ENCODE results near the gene DGCR8. TPM values are rescaled to one million over a fixed set of nuclear protein-coding genes. Genes with fewer than 3 reads are reported as not detected.

The DGCR8 gene
- total RNA-seq, 1 donor from 2014 or later, result 93.1 TPM

DNA sequence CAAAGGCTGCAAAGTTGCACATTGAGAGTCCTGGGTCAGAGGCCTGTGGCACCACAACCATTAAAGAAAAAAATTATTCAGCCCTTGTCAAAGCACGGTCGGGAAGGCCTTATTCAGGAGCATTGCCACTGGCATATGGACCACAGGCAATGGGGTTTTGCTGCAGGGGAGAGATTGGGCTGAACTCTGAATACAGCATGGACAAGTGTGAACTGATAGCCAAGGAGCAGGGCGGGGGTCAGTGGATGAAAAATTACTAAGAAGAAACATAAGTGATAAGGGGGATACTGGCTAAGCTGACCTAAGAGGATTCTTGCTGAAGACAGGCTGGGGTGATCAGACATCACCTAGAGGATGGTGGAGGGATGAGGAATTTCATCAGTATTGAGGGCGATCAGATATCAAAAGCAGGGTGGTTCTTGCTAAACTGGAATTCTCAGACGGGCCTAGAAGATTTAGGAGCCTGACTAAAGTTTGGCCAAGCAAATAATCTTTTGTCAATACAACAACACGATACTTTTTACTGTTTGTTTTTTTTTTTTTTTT lies 3.3 kb upstream of the DGCR8 start:
- Mint-ChIP-seq H3K4me3 (ENCODE audit: unreplicated experiment) (no peak overlapping the region), H3K27ac (ENCODE audit: unreplicated experiment) (no peak overlapping the region), H3K9me3 (ENCODE audit: unreplicated experiment) (peaks cover 9% of the 10 kb centered on the region), H3K27me3 (ENCODE audit: unreplicated experiment) (peaks cover 15% of the 10 kb centered on the region), H3K36me3 (ENCODE audit: unreplicated experiment) (no peaks in the 10 kb centered on the region), H3K4me1 (ENCODE audit: low read depth, unreplicated experiment) (peaks cover 3% of the 10 kb centered on the region)
- TF ChIP-seq, protein P1, sequence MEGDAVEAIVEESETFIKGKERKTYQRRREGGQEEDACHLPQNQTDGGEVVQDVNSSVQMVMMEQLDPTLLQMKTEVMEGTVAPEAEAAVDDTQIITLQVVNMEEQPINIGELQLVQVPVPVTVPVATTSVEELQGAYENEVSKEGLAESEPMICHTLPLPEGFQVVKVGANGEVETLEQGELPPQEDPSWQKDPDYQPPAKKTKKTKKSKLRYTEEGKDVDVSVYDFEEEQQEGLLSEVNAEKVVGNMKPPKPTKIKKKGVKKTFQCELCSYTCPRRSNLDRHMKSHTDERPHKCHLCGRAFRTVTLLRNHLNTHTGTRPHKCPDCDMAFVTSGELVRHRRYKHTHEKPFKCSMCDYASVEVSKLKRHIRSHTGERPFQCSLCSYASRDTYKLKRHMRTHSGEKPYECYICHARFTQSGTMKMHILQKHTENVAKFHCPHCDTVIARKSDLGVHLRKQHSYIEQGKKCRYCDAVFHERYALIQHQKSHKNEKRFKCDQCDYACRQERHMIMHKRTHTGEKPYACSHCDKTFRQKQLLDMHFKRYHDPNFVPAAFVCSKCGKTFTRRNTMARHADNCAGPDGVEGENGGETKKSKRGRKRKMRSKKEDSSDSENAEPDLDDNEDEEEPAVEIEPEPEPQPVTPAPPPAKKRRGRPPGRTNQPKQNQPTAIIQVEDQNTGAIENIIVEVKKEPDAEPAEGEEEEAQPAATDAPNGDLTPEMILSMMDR (IDR thresholded peaks at IDR 0.05; ENCODE audit: partially characterized antibody, unreplicated experiment), result no peak
- no peak for DNase-seq

DNA sequence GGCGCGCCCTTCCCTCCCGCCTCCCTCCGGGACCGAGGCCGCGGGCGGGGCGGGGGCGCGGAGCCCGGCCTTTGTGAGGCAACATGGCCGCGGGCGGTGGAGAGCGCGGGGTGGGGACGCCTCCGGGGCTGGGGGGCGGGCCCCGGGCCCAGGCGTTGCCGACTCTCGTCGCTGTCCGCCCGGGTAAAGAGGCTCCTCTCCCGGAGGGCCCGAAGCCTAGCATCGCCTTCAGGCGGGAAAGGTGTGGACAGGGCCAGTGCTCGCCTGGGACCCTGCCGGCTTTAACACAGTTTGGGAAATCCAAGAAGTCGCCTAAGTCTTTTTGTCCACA lies 369 bp downstream of the DGCR8 start:
- H3K27ac Mint-ChIP-seq (ENCODE audit: unreplicated experiment), result peak overlapping the region; percentile 98
- peaks cover 18% of the 10 kb centered on the region for H3K27me3 Mint-ChIP-seq (ENCODE audit: unreplicated experiment)
- H3K36me3 Mint-ChIP-seq (ENCODE audit: unreplicated experiment), result no peaks in the 10 kb centered on the region
- TF ChIP-seq, protein P1 (IDR thresholded peaks at IDR 0.05; ENCODE audit: partially characterized antibody, unreplicated experiment), result no peak
- peaks cover 18% of the 10 kb centered on the region for H3K9me3 Mint-ChIP-seq (ENCODE audit: unreplicated experiment)
- peak overlapping the region; percentile 91 for H3K4me3 Mint-ChIP-seq (ENCODE audit: unreplicated experiment)
- peak; percentile 74 for DNase-seq
- peaks cover 27% of the 10 kb centered on the region for H3K4me1 Mint-ChIP-seq (ENCODE audit: low read depth, unreplicated experiment)

DNA sequence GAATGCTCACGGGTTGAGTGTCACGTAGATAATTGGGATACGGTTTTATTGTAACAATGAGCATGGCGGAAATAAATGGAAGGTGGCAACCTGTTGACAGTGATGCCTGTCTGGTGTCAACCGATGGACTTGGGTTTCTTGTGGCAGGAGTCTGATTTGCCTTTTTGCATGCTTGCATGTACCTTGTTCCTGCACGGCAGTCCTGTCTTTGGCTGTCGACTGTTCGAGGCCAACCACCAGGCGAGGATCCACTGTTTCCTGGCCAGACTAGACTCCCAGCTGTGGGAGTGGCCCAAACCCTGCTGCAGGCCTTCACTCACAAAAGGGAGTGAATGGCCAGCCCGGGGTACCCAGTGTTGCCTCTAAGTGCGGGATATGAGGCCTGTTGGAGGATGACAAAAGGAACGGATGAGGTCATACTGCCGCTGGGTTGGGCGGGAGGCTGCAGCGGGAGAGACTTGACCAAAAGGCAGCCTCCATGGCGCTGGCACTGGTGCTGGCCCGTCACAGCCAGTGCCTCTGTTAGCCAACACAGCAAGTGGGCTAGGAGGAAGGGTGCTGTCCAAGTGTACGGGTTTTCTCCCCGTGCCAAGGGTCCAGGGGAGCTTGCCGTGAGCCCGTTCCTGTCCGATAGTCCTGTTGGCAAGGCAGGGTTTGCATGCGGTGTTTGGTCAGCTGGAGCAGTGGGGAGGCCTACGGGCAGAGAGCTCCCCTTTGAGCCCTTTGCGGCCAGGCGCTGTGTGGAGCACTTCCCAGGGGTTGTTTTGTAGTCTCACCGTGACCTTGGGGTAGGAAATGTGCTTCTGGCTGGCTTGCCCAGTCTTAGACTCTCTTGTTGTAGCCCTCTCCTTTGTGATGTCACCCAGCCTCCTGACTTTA lies 974 bp downstream of the DGCR8 start:
- TF ChIP-seq, protein P1 (IDR thresholded peaks at IDR 0.05; ENCODE audit: partially characterized antibody, unreplicated experiment), result no peak
- H3K9me3 Mint-ChIP-seq (ENCODE audit: unreplicated experiment), result peaks cover 19% of the 10 kb centered on the region
- H3K36me3 Mint-ChIP-seq (ENCODE audit: unreplicated experiment), result no peaks in the 10 kb centered on the region
- peak; percentile 69 for DNase-seq
- peaks cover 18% of the 10 kb centered on the region for H3K27me3 Mint-ChIP-seq (ENCODE audit: unreplicated experiment)
- peaks cover 29% of the 10 kb centered on the region for H3K4me1 Mint-ChIP-seq (ENCODE audit: low read depth, unreplicated experiment)
- peak overlapping the region; percentile 91 for H3K4me3 Mint-ChIP-seq (ENCODE audit: unreplicated experiment)
- H3K27ac Mint-ChIP-seq (ENCODE audit: unreplicated experiment), result peak overlapping the region; percentile 98

DNA sequence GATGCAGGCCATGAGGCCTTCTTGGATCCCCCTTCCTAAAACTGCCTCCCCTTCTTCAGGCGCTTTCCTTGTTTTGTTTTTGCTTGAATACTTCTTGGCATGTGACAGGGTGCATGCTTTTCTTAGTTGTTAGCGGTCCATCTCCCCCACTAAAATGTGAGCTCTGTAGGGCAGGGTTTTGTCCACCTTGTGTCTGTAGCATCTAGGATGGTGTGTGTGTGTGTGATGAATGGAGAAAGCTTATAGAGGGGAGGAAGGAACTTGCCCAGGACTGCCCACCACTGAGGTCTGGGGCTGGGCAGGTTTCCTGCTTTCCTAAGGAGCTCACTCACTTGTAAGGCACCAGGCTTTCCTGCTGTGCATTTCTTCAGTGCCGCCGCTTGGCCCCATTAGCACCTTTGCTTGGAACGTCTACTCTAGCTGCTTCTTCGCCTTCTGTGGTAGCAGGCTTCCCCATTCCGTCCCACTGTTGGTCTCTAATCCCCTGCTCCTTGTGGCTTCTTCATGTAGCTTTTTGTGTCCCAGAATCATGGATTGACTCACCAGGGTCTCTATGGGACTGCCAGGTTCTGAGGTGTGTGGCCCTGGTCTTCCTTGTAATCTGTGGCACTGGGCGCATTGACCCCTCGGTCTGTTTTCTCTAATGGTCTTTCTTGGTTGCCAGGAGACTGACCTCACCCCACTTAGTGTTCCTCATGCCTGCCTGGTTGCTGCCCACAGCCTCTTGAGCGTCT lies 3.3 kb downstream of the DGCR8 start:
- Mint-ChIP-seq H3K27me3 (ENCODE audit: unreplicated experiment) (peaks cover 18% of the 10 kb centered on the region), H3K4me1 (ENCODE audit: low read depth, unreplicated experiment) (peaks cover 29% of the 10 kb centered on the region), H3K27ac (ENCODE audit: unreplicated experiment) (peak overlapping the region; percentile 10), H3K4me3 (ENCODE audit: unreplicated experiment) (peak overlapping the region; percentile 91), H3K9me3 (ENCODE audit: unreplicated experiment) (peaks cover 22% of the 10 kb centered on the region), H3K36me3 (ENCODE audit: unreplicated experiment) (no peaks in the 10 kb centered on the region)
- DNase-seq, result no peak
- TF ChIP-seq, protein P1 (IDR thresholded peaks at IDR 0.05; ENCODE audit: partially characterized antibody, unreplicated experiment), result no peak

Measured in glutamatergic neuron (in vitro differentiated cells).